HUES48 (cell line): ENCODE data around the gene LIX1L.
A peak's percentile ranks its signal among the peaks of the same experiment; 100 is the strongest.

Source experiments
- H3K27ac ChIP-seq: one replicate; pipeline ENCODE4 v1.7.0; 2013; ENCODE audit warnings: low read depth, low read length, inconsistent platforms
- H3K27me3 ChIP-seq: 2 replicates; pipeline ENCODE4 v1.6.1; 2013; ENCODE audit warnings: mild to moderate bottlenecking, low read length; ENCODE audit not compliant: control insufficient read depth, insufficient read depth
- H3K36me3 ChIP-seq: 2 replicates; pipeline ENCODE4 v1.6.1; 2013; ENCODE audit warnings: low read length; ENCODE audit not compliant: control insufficient read depth, insufficient read depth
- H3K4me1 ChIP-seq: 2 replicates; pipeline ENCODE4 v1.6.1; 2013; ENCODE audit warnings: mild to moderate bottlenecking, low read length; ENCODE audit not compliant: control insufficient read depth, insufficient read depth
- H3K4me3 ChIP-seq: 2 replicates; pipeline ENCODE4 v1.5.1; 2013; ENCODE audit warnings: mild to moderate bottlenecking, low read depth, low read length
- H3K9ac ChIP-seq: 2 replicates; pipeline ENCODE4 v1.6.1; 2013; ENCODE audit warnings: mild to moderate bottlenecking, low read depth, low read length, moderate library complexity
- H3K9me3 ChIP-seq: 2 replicates; pipeline ENCODE4 v1.6.1; 2013; ENCODE audit warnings: low read length; ENCODE audit not compliant: control insufficient read depth, insufficient read depth

LIX1L gene

GRCh38 chr1:145960468-145961108, 2.8 kb upstream of the LIX1L start:
- H3K9me3 ChIP-seq = no peaks in the 10 kb centered on the region
- peaks cover 25% of the 10 kb centered on the region for H3K4me1 ChIP-seq
- peaks cover 81% of the 10 kb centered on the region for H3K27me3 ChIP-seq
- peak overlapping the region; percentile 92 for H3K4me3 ChIP-seq
- H3K36me3 ChIP-seq = no peaks in the 10 kb centered on the region
- no peak overlapping the region for H3K9ac ChIP-seq
- H3K27ac ChIP-seq = peak overlapping the region; percentile 53

GRCh38 chr1:145959957-145960467, 2.2 kb upstream of the LIX1L start:
- Histone ChIP-seq H3K36me3 (no peaks in the 10 kb centered on the region), H3K9me3 (no peaks in the 10 kb centered on the region), H3K4me3 (peak overlapping the region; percentile 92), H3K27me3 (peaks cover 87% of the 10 kb centered on the region), H3K9ac (no peak overlapping the region), H3K27ac (no peak overlapping the region), H3K4me1 (peaks cover 25% of the 10 kb centered on the region)

- H3K9me3 ChIP-seq = no peaks in the 10 kb centered on the region
- H3K4me1 ChIP-seq = peaks cover 25% of the 10 kb centered on the region
- no peaks in the 10 kb centered on the region for H3K36me3 ChIP-seq
- no peak overlapping the region for H3K27ac ChIP-seq
- H3K4me3 ChIP-seq = no peak overlapping the region
- peaks cover 94% of the 10 kb centered on the region for H3K27me3 ChIP-seq
- H3K9ac ChIP-seq = no peak overlapping the region
Observed at GRCh38 chr1:145959333-145959732, 1.5 kb upstream of the LIX1L start.

- Histone ChIP-seq H3K4me3 (no peak overlapping the region), H3K9me3 (no peaks in the 10 kb centered on the region), H3K4me1 (peaks cover 20% of the 10 kb centered on the region), H3K9ac (no peak overlapping the region), H3K27me3 (peaks cover 88% of the 10 kb centered on the region), H3K36me3 (no peaks in the 10 kb centered on the region), H3K27ac (no peak overlapping the region)
Observed at GRCh38 chr1:145958734-145959133, 917 bp upstream of the LIX1L start.

- Histone ChIP-seq H3K4me3 (peak overlapping the region; percentile 72), H3K9ac (no peak overlapping the region), H3K27me3 (peaks cover 70% of the 10 kb centered on the region), H3K27ac (no peak overlapping the region), H3K36me3 (no peaks in the 10 kb centered on the region), H3K4me1 (peaks cover 13% of the 10 kb centered on the region), H3K9me3 (no peaks in the 10 kb centered on the region)
Observed at GRCh38 chr1:145956781-145957442, 905 bp downstream of the LIX1L start.

GRCh38 chr1:145956361-145956760, 1.5 kb downstream of the LIX1L start:
- Histone ChIP-seq H3K4me3 (no peak overlapping the region), H3K36me3 (no peaks in the 10 kb centered on the region), H3K9ac (no peak overlapping the region), H3K27me3 (peaks cover 65% of the 10 kb centered on the region), H3K27ac (no peak overlapping the region), H3K9me3 (no peaks in the 10 kb centered on the region), H3K4me1 (peaks cover 13% of the 10 kb centered on the region)

GRCh38 chr1:145955436-145955835, 2.4 kb downstream of the LIX1L start:
- H3K27me3 ChIP-seq = peaks cover 57% of the 10 kb centered on the region
- no peak overlapping the region for H3K4me3 ChIP-seq
- no peak overlapping the region for H3K9ac ChIP-seq
- no peak overlapping the region for H3K27ac ChIP-seq
- H3K36me3 ChIP-seq = no peaks in the 10 kb centered on the region
- H3K9me3 ChIP-seq = no peaks in the 10 kb centered on the region
- H3K4me1 ChIP-seq = peaks cover 13% of the 10 kb centered on the region

- Histone ChIP-seq H3K9ac (no peak overlapping the region), H3K4me3 (no peak overlapping the region), H3K27me3 (peaks cover 41% of the 10 kb centered on the region), H3K9me3 (no peaks in the 10 kb centered on the region), H3K4me1 (peaks cover 9% of the 10 kb centered on the region), H3K36me3 (no peaks in the 10 kb centered on the region), H3K27ac (no peak overlapping the region)
Observed at GRCh38 chr1:145953861-145954260, 4.0 kb downstream of the LIX1L start.

- Histone ChIP-seq H3K9ac (no peak overlapping the region), H3K4me3 (no peak overlapping the region), H3K36me3 (no peaks in the 10 kb centered on the region), H3K9me3 (no peaks in the 10 kb centered on the region), H3K4me1 (peaks cover 8% of the 10 kb centered on the region; the same call in 1 of the 2 replicates), H3K27me3 (peaks cover 32% of the 10 kb centered on the region), H3K27ac (no peak overlapping the region)
Observed at GRCh38 chr1:145952903-145953302, 4.9 kb downstream of the LIX1L start.

- H3K27ac ChIP-seq = no peak overlapping the region
- H3K27me3 ChIP-seq = peaks cover 22% of the 10 kb centered on the region
- H3K4me3 ChIP-seq = no peak overlapping the region
- peaks cover 15% of the 10 kb centered on the region for H3K4me1 ChIP-seq
- no peaks in the 10 kb centered on the region for H3K36me3 ChIP-seq
- no peak overlapping the region for H3K9ac ChIP-seq
- no peaks in the 10 kb centered on the region for H3K9me3 ChIP-seq
Observed at GRCh38 chr1:145951526-145951925, 6.3 kb downstream of the LIX1L start.

GRCh38 chr1:145949219-145949618, 8.6 kb downstream of the LIX1L start:
- Histone ChIP-seq H3K4me1 (peaks cover 15% of the 10 kb centered on the region), H3K9me3 (no peaks in the 10 kb centered on the region), H3K9ac (no peak overlapping the region), H3K36me3 (no peaks in the 10 kb centered on the region), H3K4me3 (no peak overlapping the region), H3K27ac (no peak overlapping the region), H3K27me3 (no peaks in the 10 kb centered on the region; the same call in 1 of the 2 replicates)
